ENCODE data around the gene ITGB1.
"Not testable (repeated sequence)": the region's sequence is repeated elsewhere in the genome, so short reads cannot be mapped to it uniquely, and the experiment has no call there.

ITGB1 gene

DNA sequence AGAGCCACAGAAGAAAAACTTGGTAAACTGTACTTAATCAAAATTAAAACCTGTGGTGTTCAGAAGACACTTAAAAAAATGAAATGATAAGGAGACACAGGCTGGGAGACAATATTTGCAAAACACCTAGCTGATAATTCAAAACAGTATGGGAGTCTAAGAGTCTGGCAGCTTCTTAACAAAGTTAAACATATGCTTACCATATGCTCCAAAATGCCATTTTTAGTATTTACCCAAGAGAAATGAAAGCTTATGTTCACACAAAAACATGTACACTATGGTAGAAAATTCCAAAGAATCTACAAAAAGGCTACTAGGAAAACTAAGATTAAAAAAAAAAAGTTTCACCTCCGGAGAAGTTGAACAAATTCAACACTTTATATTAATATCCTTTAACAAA, 48.6 kb downstream of the ITGB1 start:
- no peaks in the 10 kb centered on the region for H3K36me3 ChIP-seq (ENCODE audit: insufficient read depth)

DNA sequence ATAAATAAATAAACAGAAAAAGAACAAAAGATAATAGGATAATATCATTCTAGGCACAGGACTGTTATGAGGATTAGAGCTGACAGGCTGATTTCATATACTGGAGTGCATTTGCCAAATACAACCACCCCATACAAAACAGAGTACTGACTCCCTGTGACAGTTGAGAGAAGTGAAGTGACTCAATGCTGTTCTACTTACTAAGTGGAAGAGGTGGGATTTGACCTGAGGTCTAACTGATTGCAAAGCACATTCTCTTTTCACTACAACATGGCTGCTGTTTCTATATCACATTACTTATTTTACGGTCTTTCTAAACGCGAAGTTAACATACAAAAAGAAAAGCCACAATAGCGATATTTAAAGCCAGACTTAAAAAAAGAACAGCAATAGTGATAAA, 51.4 kb downstream of the ITGB1 start:
- Histone ChIP-seq H2AFZ (ENCODE audit: low read depth) (no peak overlapping the region), H3K4me3 (IDR thresholded peaks at IDR 0.05; ENCODE audit: insufficient read depth, low read depth, low read length) (no peak overlapping the region), H3K27ac (no peak overlapping the region), H3K9ac (no peak overlapping the region), H4K20me1 (ENCODE audit: insufficient read depth) (no peaks in the 10 kb centered on the region), H3K27me3 (ENCODE audit: insufficient read depth, low read depth) (no peaks in the 10 kb centered on the region), H3K4me2 (no peak overlapping the region), H3K36me3 (ENCODE audit: insufficient read depth) (no peaks in the 10 kb centered on the region), H3K79me2 (ENCODE audit: insufficient read depth, low read depth) (no peaks in the 10 kb centered on the region), H3K4me1 (ENCODE audit: low read depth, poor library complexity, severe bottlenecking) (no peaks in the 10 kb centered on the region)
- TF ChIP-seq, protein P1, sequence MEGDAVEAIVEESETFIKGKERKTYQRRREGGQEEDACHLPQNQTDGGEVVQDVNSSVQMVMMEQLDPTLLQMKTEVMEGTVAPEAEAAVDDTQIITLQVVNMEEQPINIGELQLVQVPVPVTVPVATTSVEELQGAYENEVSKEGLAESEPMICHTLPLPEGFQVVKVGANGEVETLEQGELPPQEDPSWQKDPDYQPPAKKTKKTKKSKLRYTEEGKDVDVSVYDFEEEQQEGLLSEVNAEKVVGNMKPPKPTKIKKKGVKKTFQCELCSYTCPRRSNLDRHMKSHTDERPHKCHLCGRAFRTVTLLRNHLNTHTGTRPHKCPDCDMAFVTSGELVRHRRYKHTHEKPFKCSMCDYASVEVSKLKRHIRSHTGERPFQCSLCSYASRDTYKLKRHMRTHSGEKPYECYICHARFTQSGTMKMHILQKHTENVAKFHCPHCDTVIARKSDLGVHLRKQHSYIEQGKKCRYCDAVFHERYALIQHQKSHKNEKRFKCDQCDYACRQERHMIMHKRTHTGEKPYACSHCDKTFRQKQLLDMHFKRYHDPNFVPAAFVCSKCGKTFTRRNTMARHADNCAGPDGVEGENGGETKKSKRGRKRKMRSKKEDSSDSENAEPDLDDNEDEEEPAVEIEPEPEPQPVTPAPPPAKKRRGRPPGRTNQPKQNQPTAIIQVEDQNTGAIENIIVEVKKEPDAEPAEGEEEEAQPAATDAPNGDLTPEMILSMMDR (conservative IDR thresholded peaks at IDR 0.05; ENCODE audit: low read depth, low read length), result no peak

More for the DNA sequence above, 48.6 kb downstream of the ITGB1 start:
- no peak overlapping the region for H3K27ac ChIP-seq
- H4K20me1 ChIP-seq (ENCODE audit: insufficient read depth), result no peaks in the 10 kb centered on the region
- H3K9ac ChIP-seq, result no peak overlapping the region
- H3K27me3 ChIP-seq (ENCODE audit: insufficient read depth, low read depth), result no peaks in the 10 kb centered on the region
- H3K4me1 ChIP-seq (ENCODE audit: low read depth, poor library complexity, severe bottlenecking), result no peaks in the 10 kb centered on the region
- H3K4me3 ChIP-seq (IDR thresholded peaks at IDR 0.05; ENCODE audit: insufficient read depth, low read depth, low read length), result no peak overlapping the region
- H2AFZ ChIP-seq (ENCODE audit: low read depth), result no peak overlapping the region
- H3K79me2 ChIP-seq (ENCODE audit: insufficient read depth, low read depth), result no peaks in the 10 kb centered on the region
- TF ChIP-seq, protein P1 (conservative IDR thresholded peaks at IDR 0.05; ENCODE audit: low read depth, low read length), result no peak
- no peak overlapping the region for H3K4me2 ChIP-seq

DNA sequence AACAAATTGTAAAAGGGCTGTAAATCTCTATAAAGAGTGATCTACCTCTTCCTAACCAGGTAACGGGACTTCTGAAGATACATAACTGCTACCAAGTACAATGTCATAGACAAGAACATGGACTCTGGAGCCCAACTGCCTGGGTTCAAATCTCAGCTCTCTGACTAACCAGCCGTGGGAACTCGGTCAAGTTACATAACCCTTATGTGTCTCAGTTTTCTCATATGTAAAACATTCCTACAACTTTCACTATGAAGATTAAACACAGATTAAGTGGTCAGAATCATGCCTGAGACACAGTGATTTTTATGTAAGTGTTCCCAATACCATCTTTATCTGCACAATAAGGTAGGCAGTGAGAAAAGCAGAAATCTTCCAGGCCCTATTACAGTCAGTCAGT, 52.6 kb downstream of the ITGB1 start:
- Histone ChIP-seq H3K36me3 (ENCODE audit: insufficient read depth) (no peaks in the 10 kb centered on the region), H3K4me2 (no peak overlapping the region), H3K9ac (no peak overlapping the region), H2AFZ (ENCODE audit: low read depth) (no peak overlapping the region), H3K4me3 (IDR thresholded peaks at IDR 0.05; ENCODE audit: insufficient read depth, low read depth, low read length) (no peak overlapping the region), H3K27me3 (ENCODE audit: insufficient read depth, low read depth) (no peaks in the 10 kb centered on the region), H3K4me1 (ENCODE audit: low read depth, poor library complexity, severe bottlenecking) (no peaks in the 10 kb centered on the region), H3K79me2 (ENCODE audit: insufficient read depth, low read depth) (no peaks in the 10 kb centered on the region), H4K20me1 (ENCODE audit: insufficient read depth) (no peaks in the 10 kb centered on the region), H3K27ac (no peak overlapping the region)
- TF ChIP-seq, protein P1 (conservative IDR thresholded peaks at IDR 0.05; ENCODE audit: low read depth, low read length), result no peak

DNA sequence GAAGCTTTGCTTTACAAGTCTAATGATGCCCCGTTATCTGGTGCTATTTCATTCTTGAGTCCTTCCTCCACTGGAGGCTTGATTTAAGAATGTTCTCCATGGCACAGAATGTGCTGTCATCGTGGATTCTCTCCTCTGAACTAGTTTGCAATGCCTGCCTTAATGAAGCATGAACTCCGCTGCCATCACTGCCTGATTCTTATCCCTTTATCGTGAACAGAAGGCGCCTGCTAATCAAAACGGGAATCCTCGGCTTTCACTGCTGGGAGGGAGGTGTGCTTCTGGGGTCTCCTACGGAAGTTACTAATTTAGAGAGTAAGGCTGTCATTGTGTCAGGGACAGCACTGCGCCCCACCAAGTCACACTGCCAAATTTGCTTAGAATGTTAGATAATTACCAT, 56.2 kb downstream of the ITGB1 start:
- Histone ChIP-seq H3K36me3 (ENCODE audit: insufficient read depth) (no peaks in the 10 kb centered on the region), H3K79me2 (ENCODE audit: insufficient read depth, low read depth) (no peaks in the 10 kb centered on the region), H3K4me2 (no peak overlapping the region), H3K27ac (no peak overlapping the region), H3K4me1 (ENCODE audit: low read depth, poor library complexity, severe bottlenecking) (no peaks in the 10 kb centered on the region), H3K4me3 (IDR thresholded peaks at IDR 0.05; ENCODE audit: insufficient read depth, low read depth, low read length) (no peak overlapping the region), H3K27me3 (ENCODE audit: insufficient read depth, low read depth) (no peaks in the 10 kb centered on the region), H4K20me1 (ENCODE audit: insufficient read depth) (no peaks in the 10 kb centered on the region), H3K9ac (no peak overlapping the region), H2AFZ (ENCODE audit: low read depth) (no peak overlapping the region)
- TF ChIP-seq, protein P1 (conservative IDR thresholded peaks at IDR 0.05; ENCODE audit: low read depth, low read length), result no peak

DNA sequence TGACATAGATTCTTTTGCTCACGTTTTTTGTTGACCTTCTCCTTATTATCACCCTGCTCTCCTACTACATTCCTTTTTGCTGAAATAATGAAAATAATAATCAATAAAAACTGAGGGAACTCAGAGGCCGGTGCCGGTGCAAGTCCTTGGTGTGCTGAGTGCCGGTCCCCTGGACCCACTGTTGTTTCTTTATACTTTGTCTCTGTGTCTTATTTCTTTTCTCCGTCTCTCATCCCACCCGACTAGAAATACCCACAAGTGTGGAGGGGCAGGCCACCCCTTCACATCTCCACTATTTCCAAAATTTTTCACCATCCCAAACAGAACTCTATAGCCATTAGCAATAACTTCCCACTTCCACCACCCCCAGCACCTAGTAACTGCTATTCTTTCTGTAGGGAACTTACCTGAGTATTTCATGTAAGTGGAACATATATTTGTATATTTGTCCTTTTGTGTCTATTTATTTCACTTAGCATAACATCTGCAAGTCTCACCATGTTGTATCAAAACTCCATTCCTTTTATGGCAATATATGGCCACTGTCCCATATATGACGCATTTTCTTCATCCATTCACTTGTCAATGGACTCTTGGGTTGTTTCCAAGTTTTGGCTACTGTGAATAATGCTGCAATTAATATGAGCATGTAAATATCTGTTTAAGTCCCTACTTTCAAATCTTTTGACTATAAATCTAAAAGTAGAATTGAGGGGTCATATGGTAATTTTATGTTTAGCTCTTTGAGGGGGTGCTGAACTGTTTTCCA, 62.6 kb downstream of the ITGB1 start:
- not testable (repeated sequence) for H3K9ac ChIP-seq; H4K20me1 ChIP-seq (ENCODE audit: insufficient read depth); H3K4me1 ChIP-seq (ENCODE audit: low read depth, poor library complexity, severe bottlenecking); H3K4me3 ChIP-seq (IDR thresholded peaks at IDR 0.05; ENCODE audit: insufficient read depth, low read depth, low read length); H3K27ac ChIP-seq; H2AFZ ChIP-seq (ENCODE audit: low read depth); H3K79me2 ChIP-seq (ENCODE audit: insufficient read depth, low read depth); H3K27me3 ChIP-seq (ENCODE audit: insufficient read depth, low read depth); H3K4me2 ChIP-seq; H3K36me3 ChIP-seq (ENCODE audit: insufficient read depth)
